Smooth muscle cell (in vitro differentiated cells): ENCODE data around the gene SLC26A11. TPM values are rescaled to one million over a fixed set of nuclear protein-coding genes. Genes with fewer than 3 reads are reported as not detected.

ENCODE experiments used
- DNase-seq: peaks from one replicate; lab custom pipeline; 2025; ENCODE audit not compliant: unreplicated experiment; lab: John Stamatoyannopoulos, UW
- H2AFZ ChIP-seq: fragments of 200-600 bp; sonication (generic); 2 replicates; pipeline ENCODE4 v1.6.0; 2016; ENCODE audit warnings: antibody characterized with exemption, low read depth, mild to moderate bottlenecking
- H3F3A ChIP-seq: fragments of 200-600 bp; sonication (generic); 2 replicates; pipeline ENCODE4 v1.6.0; 2017; ENCODE audit warnings: antibody characterized with exemption, low read depth
- H3K27ac ChIP-seq: fragments of 200-600 bp; sonication (generic); 2 replicates; pipeline ENCODE4 v1.5.1; 2016; ENCODE audit warnings: low read depth, mild to moderate bottlenecking
- H3K27me3 ChIP-seq: fragments of 200-600 bp; sonication (generic); 2 replicates; pipeline ENCODE4 v1.6.1; 2016; ENCODE audit warnings: low read depth, mild to moderate bottlenecking
- H3K36me3 ChIP-seq: fragments of 200-600 bp; sonication (generic); 2 replicates; pipeline ENCODE4 v1.5.1; 2016; ENCODE audit warnings: low read depth
- H3K4me1 ChIP-seq: fragments of 200-600 bp; sonication (generic); 2 replicates; pipeline ENCODE4 v1.5.1; 2016; ENCODE audit warnings: low read depth
- H3K4me2 ChIP-seq: fragments of 200-600 bp; sonication (generic); 2 replicates; pipeline ENCODE4 v1.6.0; 2016; ENCODE audit warnings: mild to moderate bottlenecking
- H3K4me3 ChIP-seq: fragments of 200-600 bp; sonication (generic); 2 replicates; pipeline ENCODE4 v1.5.1; 2016; ENCODE audit warnings: mild to moderate bottlenecking
- H3K79me2 ChIP-seq: fragments of 200-600 bp; sonication (generic); 2 replicates; pipeline ENCODE4 v1.6.0; 2016; ENCODE audit warnings: low read depth, mild to moderate bottlenecking
- H3K9ac ChIP-seq: fragments of 200-600 bp; sonication (generic); 2 replicates; pipeline ENCODE4 v1.6.0; 2016; ENCODE audit warnings: low read depth
- H3K9me3 ChIP-seq: fragments of 200-600 bp; sonication (generic); replicated peaks from 2 replicates; pipeline ENCODE4 v1.5.1; 2016; ENCODE audit warnings: low read depth
- H4K20me1 ChIP-seq: fragments of 200-600 bp; sonication (generic); 2 replicates; pipeline ENCODE4 v1.6.0; 2016; ENCODE audit warnings: low read depth
- WGBS: methylation state at CpG from one replicate; pipeline ENCODE4 v1.1.7; 2016; ENCODE audit warnings: low lambda C conversion rate; 5-methylcytosine and 5-hydroxymethylcytosine counted together
- polyA plus RNA-seq: library from polyadenylated mRNA; unstranded; fragments of >200 nt; fragmentation: Nextera tagmentation; extraction: Ambion mirVana; gene quantifications from 2 replicates; pipeline ENCODE4 v1.2.1, GENCODE V29; 2016
- total RNA-seq: library from RNA; depleted of rRNA; stranded (reverse); fragments of >200 nt; gene quantifications from 2 replicates; pipeline ENCODE4 v1.2.3, GENCODE V29; 2014
- TF ChIP-seq, protein P1 (sequence below): fragments of 200-600 bp; sonication (generic); IDR thresholded peaks from 2 replicates; pipeline ENCODE4 v1.5.1; 2017; ENCODE audit warnings: borderline replicate concordance, mild to moderate bottlenecking, antibody characterized with exemption; ENCODE audit not compliant: insufficient read depth, poor library complexity, severe bottlenecking

Gene SLC26A11
- total and polyA plus RNA-seq, 2 experiments from 2014 or later = 8.2 to 12.2 TPM

DNA sequence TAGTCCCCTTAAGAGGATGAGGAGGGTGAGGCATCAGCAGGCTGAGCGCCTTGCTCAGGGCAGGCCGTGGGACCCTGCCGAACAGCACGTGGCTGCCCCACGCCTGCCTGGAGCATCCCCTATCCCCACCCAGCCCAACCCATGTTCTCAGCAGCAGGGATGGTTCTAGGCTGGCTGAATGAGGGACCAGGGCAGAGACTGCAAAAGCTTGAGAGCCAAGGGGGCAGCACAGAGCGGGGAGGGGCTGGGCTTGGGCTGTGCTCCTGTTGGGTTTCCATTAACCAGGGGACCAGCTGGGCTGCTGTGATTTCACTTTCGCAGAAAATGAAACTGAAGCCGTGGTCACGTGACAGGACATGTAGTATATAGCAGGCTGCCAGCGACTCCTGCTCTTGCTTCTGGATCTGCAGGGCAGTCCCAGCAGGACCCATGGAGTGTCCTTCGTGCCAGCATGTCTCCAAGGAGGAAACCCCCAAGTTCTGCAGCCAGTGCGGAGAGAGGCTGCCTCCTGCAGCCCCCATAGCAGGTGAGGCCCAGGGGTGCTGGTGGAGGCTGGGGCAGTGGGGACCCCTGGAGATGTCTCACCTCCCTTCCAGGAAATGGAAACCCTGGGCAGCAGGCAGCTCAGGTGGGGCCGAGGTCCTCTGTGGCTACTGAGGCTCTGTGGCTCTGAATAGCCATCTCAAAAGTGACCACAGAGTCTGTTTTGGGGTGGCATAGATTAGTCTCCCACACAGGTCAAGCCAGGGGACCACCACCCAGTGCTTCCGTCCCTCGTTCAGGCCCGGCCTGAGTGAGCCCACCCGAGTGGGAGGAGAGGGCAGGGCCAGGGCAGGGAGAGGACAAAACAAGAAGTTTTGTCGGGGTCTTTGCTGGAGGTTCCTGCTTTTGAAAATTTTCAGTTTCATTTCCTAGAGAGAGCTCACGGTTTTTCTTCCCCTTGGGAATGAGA is 43.3 kb downstream of the SLC26A11 start:
- H2AFZ ChIP-seq = no peak overlapping the region

GRCh38 chr17:80264205-80265075 is 44.2 kb downstream of the SLC26A11 start:
- TF ChIP-seq, protein P1, sequence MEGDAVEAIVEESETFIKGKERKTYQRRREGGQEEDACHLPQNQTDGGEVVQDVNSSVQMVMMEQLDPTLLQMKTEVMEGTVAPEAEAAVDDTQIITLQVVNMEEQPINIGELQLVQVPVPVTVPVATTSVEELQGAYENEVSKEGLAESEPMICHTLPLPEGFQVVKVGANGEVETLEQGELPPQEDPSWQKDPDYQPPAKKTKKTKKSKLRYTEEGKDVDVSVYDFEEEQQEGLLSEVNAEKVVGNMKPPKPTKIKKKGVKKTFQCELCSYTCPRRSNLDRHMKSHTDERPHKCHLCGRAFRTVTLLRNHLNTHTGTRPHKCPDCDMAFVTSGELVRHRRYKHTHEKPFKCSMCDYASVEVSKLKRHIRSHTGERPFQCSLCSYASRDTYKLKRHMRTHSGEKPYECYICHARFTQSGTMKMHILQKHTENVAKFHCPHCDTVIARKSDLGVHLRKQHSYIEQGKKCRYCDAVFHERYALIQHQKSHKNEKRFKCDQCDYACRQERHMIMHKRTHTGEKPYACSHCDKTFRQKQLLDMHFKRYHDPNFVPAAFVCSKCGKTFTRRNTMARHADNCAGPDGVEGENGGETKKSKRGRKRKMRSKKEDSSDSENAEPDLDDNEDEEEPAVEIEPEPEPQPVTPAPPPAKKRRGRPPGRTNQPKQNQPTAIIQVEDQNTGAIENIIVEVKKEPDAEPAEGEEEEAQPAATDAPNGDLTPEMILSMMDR = no peak
- 99% methylated on average over 18 of the region's 19 CpGs for WGBS
- DNase-seq = no peak
- Histone ChIP-seq H3K36me3 (no peaks in the 10 kb centered on the region), H3K4me1 (peaks cover 9% of the 10 kb centered on the region), H3K27ac (no peak overlapping the region), H3K79me2 (no peaks in the 10 kb centered on the region), H3K9ac (no peak overlapping the region), H2AFZ (no peak overlapping the region), H3K9me3 (no peaks in the 10 kb centered on the region), H3K27me3 (no peaks in the 10 kb centered on the region), H4K20me1 (peaks cover 46% of the 10 kb centered on the region), H3K4me2 (no peak overlapping the region), H3F3A (peaks cover under 1% of the 10 kb centered on the region), H3K4me3 (no peak overlapping the region)

More for the DNA sequence above, 43.3 kb downstream of the SLC26A11 start:
- H3K4me2 ChIP-seq = no peak overlapping the region
- TF ChIP-seq, protein P1 = no peak
- no peaks in the 10 kb centered on the region for H3K27me3 ChIP-seq
- H3K79me2 ChIP-seq = no peaks in the 10 kb centered on the region
- H3F3A ChIP-seq = peaks cover 10% of the 10 kb centered on the region
- H3K4me3 ChIP-seq = no peak overlapping the region
- H3K9ac ChIP-seq = no peak overlapping the region
- peaks cover 44% of the 10 kb centered on the region for H4K20me1 ChIP-seq
- H3K27ac ChIP-seq = no peak overlapping the region
- WGBS = 90% methylated on average over 19 of the region's 19 CpGs
- no peaks in the 10 kb centered on the region for H3K9me3 ChIP-seq
- peaks cover 9% of the 10 kb centered on the region for H3K4me1 ChIP-seq
- no peaks in the 10 kb centered on the region for H3K36me3 ChIP-seq
- no peak for DNase-seq

GRCh38 chr17:80265205-80266068 is 45.2 kb downstream of the SLC26A11 start:
- Histone ChIP-seq H3K27me3 (no peaks in the 10 kb centered on the region), H3K9me3 (no peaks in the 10 kb centered on the region), H3K9ac (no peak overlapping the region), H3K4me1 (peaks cover 9% of the 10 kb centered on the region), H3K27ac (no peak overlapping the region), H2AFZ (no peak overlapping the region), H3K4me2 (no peak overlapping the region), H3K36me3 (no peaks in the 10 kb centered on the region), H3K79me2 (no peaks in the 10 kb centered on the region), H3F3A (no peaks in the 10 kb centered on the region), H4K20me1 (peaks cover 54% of the 10 kb centered on the region), H3K4me3 (no peak overlapping the region)
- TF ChIP-seq, protein P1 = no peak
- DNase-seq = no peak
- 97% methylated on average over 17 of the region's 17 CpGs for WGBS
